Endothelial cell of umbilical vein (primary cell): ENCODE results near the gene MS4A10. TPM values are rescaled to one million over a fixed set of nuclear protein-coding genes. Genes with fewer than 3 reads are reported as not detected.

Source experiments
- BruUV-seq: library from RNA; stranded (reverse); fragments of 400-500 nt; replicated peaks from 2 replicates; lab custom pipeline; 2021; lab: Mats Ljungman, UMichigan
- CTCF ChIA-PET: fragments of 300-600, 350-600 bp; sonication (Branson Sonifier 250); formaldehyde crosslinking; loops from one replicate; lab custom pipeline; 2021; ENCODE audit warnings: antibody characterized with exemption, inconsistent platforms; lab: Charles Lee
- POLR2A ChIA-PET: fragments of 300-600, 350-600 bp; sonication (Branson Sonifier 250); formaldehyde crosslinking; loops from one replicate; lab custom pipeline; 2021; ENCODE audit warnings: antibody characterized with exemption, inconsistent platforms; lab: Charles Lee
- DNase-seq: peaks from one replicate; pipeline ENCODE4 v3.0.0-alpha.2; 2011; ENCODE audit warnings: low read depth, low spot score
- FAIRE-seq: peaks from 2 replicates; lab custom pipeline; 2011; peaks lifted over from hg19 to GRCh38; lab: Jason Lieb, UNC
- H2AFZ ChIP-seq: 2 replicates; pipeline ENCODE4 v1.6.0; 2012; ENCODE audit warnings: low read depth, low read length, control low read depth, inconsistent platforms
- H3K27ac ChIP-seq: 2 replicates; pipeline ENCODE4 v1.5.1; 2011; ENCODE audit warnings: low read depth, mild to moderate bottlenecking, control low read depth, low read length, moderate library complexity; ENCODE audit not compliant: insufficient read depth
- H3K27me3 ChIP-seq, 2 experiments: 2 replicates each; pipeline versions ENCODE4 v1.6.0 to v1.6.1; 2011; ENCODE audit warnings: low read length in 2 of 2, mixed read lengths in 1 of 2; ENCODE audit not compliant: control insufficient read depth in 2 of 2, insufficient read depth in 2 of 2
- H3K36me3 ChIP-seq, 2 experiments: 2 replicates in 1 of 2; 3 replicates in 1 of 2; pipeline ENCODE4 v1.5.1; 2011; ENCODE audit warnings: low read length in 2 of 2, mild to moderate bottlenecking in 1 of 2, moderate library complexity in 1 of 2; ENCODE audit not compliant: control insufficient read depth in 2 of 2, insufficient read depth in 2 of 2; ENCODE audit errors: extremely low read depth in 1 of 2
- H3K4me1 ChIP-seq: 3 replicates; pipeline ENCODE4 v1.5.1; 2011; ENCODE audit warnings: mild to moderate bottlenecking, low read length; ENCODE audit not compliant: control insufficient read depth, insufficient read depth; ENCODE audit errors: extremely low read depth
- H3K4me2 ChIP-seq: 2 replicates; pipeline ENCODE4 v1.6.1; 2011; ENCODE audit warnings: low read length, control low read depth, mixed read lengths; ENCODE audit not compliant: insufficient read depth
- H3K4me3 ChIP-seq, 3 experiments: fragments of 200-600 bp in 1 of 3; sonication (generic), shearing (Covaris generic) in 1 of 3; replicated peaks in 1 of 3; 2 replicates each; pipeline ENCODE4 v1.5.1; 2011 to 2016; ENCODE audit warnings: control low read depth in 3 of 3, low read length in 3 of 3, mild to moderate bottlenecking in 2 of 3, inconsistent platforms in 1 of 3, low read depth in 1 of 3, moderate library complexity in 1 of 3; ENCODE audit not compliant: insufficient read depth in 1 of 3
- H3K79me2 ChIP-seq: 2 replicates; pipeline ENCODE4 v1.6.0; 2012; ENCODE audit warnings: low read length, inconsistent platforms; ENCODE audit not compliant: control insufficient read depth, insufficient read depth
- H3K9ac ChIP-seq: replicated peaks from 2 replicates; pipeline ENCODE3; 2011; ENCODE audit warnings: low read length, control low read depth; ENCODE audit not compliant: insufficient read depth; ENCODE audit errors: extremely low read depth
- H3K9me1 ChIP-seq: replicated peaks from 3 replicates; pipeline ENCODE4 v1.6.0; 2011; ENCODE audit warnings: mild to moderate bottlenecking, low read length; ENCODE audit not compliant: control insufficient read depth, insufficient read depth; ENCODE audit errors: extremely low read depth
- H3K9me3 ChIP-seq: replicated peaks from 2 replicates; pipeline ENCODE4 v1.5.1; 2012; ENCODE audit warnings: low read length, inconsistent platforms; ENCODE audit not compliant: control insufficient read depth, insufficient read depth
- H4K20me1 ChIP-seq: replicated peaks from 2 replicates; pipeline ENCODE3; 2011; ENCODE audit warnings: mild to moderate bottlenecking, low read length; ENCODE audit not compliant: control insufficient read depth, insufficient read depth; ENCODE audit errors: extremely low read depth
- CTCF ChIP-seq, 2 donors: IDR thresholded peaks; 1 replicate in 1 of 2; 2 replicates in 1 of 2; pipeline ENCODE4 v1.5.1; 2011; ENCODE audit warnings: low read length in 2 of 2, mild to moderate bottlenecking in 2 of 2, moderate library complexity in 2 of 2, control low read depth in 1 of 2, inconsistent platforms in 1 of 2, low read depth in 1 of 2; ENCODE audit not compliant: insufficient read depth in 1 of 2; ENCODE audit errors: extremely low read depth in 1 of 2
- EZH2 ChIP-seq: IDR thresholded peaks from 2 replicates; pipeline ENCODE4 v1.6.1; 2012; ENCODE audit warnings: borderline replicate concordance, low read depth, mild to moderate bottlenecking, moderate library complexity, low read length, inconsistent platforms; ENCODE audit not compliant: severe bottlenecking
- FOS ChIP-seq: IDR thresholded peaks from 2 replicates; pipeline ENCODE4 v1.6.1; 2011; ENCODE audit warnings: mild to moderate bottlenecking, low read length, moderate library complexity, borderline replicate concordance; ENCODE audit not compliant: insufficient read depth
- GATA2 ChIP-seq: IDR thresholded peaks from 2 replicates; pipeline ENCODE4 v1.7.0; 2011; ENCODE audit warnings: low read depth, mild to moderate bottlenecking, moderate library complexity, mixed read lengths, low read length; ENCODE audit not compliant: insufficient read length, insufficient read depth
- JUN ChIP-seq: IDR thresholded peaks from 2 replicates; pipeline ENCODE4 v1.6.1; 2011; ENCODE audit warnings: borderline replicate concordance, low read depth; ENCODE audit not compliant: insufficient read length, insufficient read depth
- MAX ChIP-seq: IDR thresholded peaks from 2 replicates; pipeline ENCODE4 v1.6.1; 2011; ENCODE audit not compliant: insufficient read depth, insufficient read length
- MYC ChIP-seq: IDR thresholded peaks from one replicate; pipeline ENCODE4 v1.6.1; 2011; ENCODE audit warnings: mild to moderate bottlenecking, low read depth, low read length
- POLR2A ChIP-seq: IDR thresholded peaks from 2 replicates; pipeline ENCODE4 v1.6.1; 2012; ENCODE audit warnings: low read depth, mild to moderate bottlenecking, control low read depth, low read length
- POLR2AphosphoS5 ChIP-seq: IDR thresholded peaks from 2 replicates; pipeline ENCODE4 v1.6.1; 2012; ENCODE audit warnings: low read depth, mild to moderate bottlenecking, control low read depth, low read length, moderate library complexity; ENCODE audit not compliant: insufficient read depth
- dilution Hi-C: fragments of 300-500 bp; cut with MboI; formaldehyde crosslinking; loops from one replicate; pipeline ENCODE4 v1.15.0; 2019; ENCODE audit warnings: low sequenced_read_pairs; ENCODE audit not compliant: extremely low pct_ligation_motif_present
- intact Hi-C: fragments of 100-400 bp; cut with micrococcal nuclease; formaldehyde crosslinking; loops from one replicate; pipeline ENCODE4 v1.10.0; 2022
- polyA plus RNA-seq, 4 experiments: library from polyadenylated mRNA; depleted of rRNA in 3 of 4; stranded (reverse) in 3 of 4; unstranded in 1 of 4; fragments of >200 nt; gene quantifications; 2 replicates each; pipeline versions ENCODE4 v1.2.1 to v1.2.3, GENCODE V29; 2011 to 2012; ENCODE audit warnings: missing spikeins in 1 of 4
- total RNA-seq: library from RNA; stranded (reverse); gene quantifications from 2 replicates; pipeline ENCODE4 v1.2.3, GENCODE V29; 2021

MS4A10 gene
- total and polyA plus RNA-seq, 2 donors (not counting 3 experiments of a cell fraction or from before 2014, with no cell fraction given) = not detected

- no peaks in the 10 kb centered on the region for H3K9me3 ChIP-seq
- H3K9me1 ChIP-seq = no peaks in the 10 kb centered on the region
- no peak overlapping the region for H2AFZ ChIP-seq
- no peak overlapping the region for H3K4me3 ChIP-seq
- intact Hi-C loops (no loop called here), dilution Hi-C loops (no loop called here)
- H3K27me3 ChIP-seq = peaks cover 7 to 25% of the 10 kb centered on the region in 2 experiments
- CTCF ChIA-PET = interaction anchor here (1.0 kb wide), 1 partner anchor 93 kb away, joined by 3 read pairs; no protein-coding TSS in a partner anchor
- BruUV-seq = no TSS peak
- FAIRE-seq = no peak
- H4K20me1 ChIP-seq = no peaks in the 10 kb centered on the region
- no peaks in the 10 kb centered on the region for H3K36me3 ChIP-seq
- no peak overlapping the region for H3K4me2 ChIP-seq
- no peak overlapping the region for H3K27ac ChIP-seq
- POLR2A ChIA-PET = no interaction called here
- DNase-seq = no peak
- H3K9ac ChIP-seq = no peak overlapping the region
- TF ChIP-seq GATA2 = no peak
- TF ChIP-seq MYC = no peak
- TF ChIP-seq MAX = no peak
- TF ChIP-seq JUN = no peak
- TF ChIP-seq POLR2A = no peak
- TF ChIP-seq EZH2 = no peak
- TF ChIP-seq FOS = no peak
- TF ChIP-seq POLR2AphosphoS5 = no peak
- no peak for TF ChIP-seq CTCF (IDR thresholded peaks at IDR 0.05; ENCODE audit: extremely low read depth in 1 of 2, insufficient read depth in 1 of 2, low read depth in 1 of 2, low read length in 2 of 2)
- H3K79me2 ChIP-seq = no peaks in the 10 kb centered on the region
- no peaks in the 10 kb centered on the region for H3K4me1 ChIP-seq
Measured at GRCh38 chr11:60795291-60795690, 10.2 kb downstream of the MS4A10 start.
